Measurements from ENCODE around the gene GAPVD1. TPM values are rescaled to one million over a fixed set of nuclear protein-coding genes. Genes with fewer than 3 reads are reported as not detected.
A peak's percentile ranks its signal among the peaks of the same experiment; 100 is the strongest.

The GAPVD1 gene
- total RNA-seq, 1 donor from 2014 or later = 44.0 TPM

GRCh38 chr9:125379208-125379607 lies 117.6 kb downstream of the GAPVD1 start:
- no peak for FAIRE-seq
- no peak for TF ChIP-seq CTCF (IDR thresholded peaks at IDR 0.05; ENCODE audit: insufficient read depth, low read length, severe bottlenecking)

GRCh38 chr9:125380406-125380805 lies 118.8 kb downstream of the GAPVD1 start:
- no peak overlapping the region for H3K4me3 ChIP-seq (ENCODE audit: low read depth, low read length)
- no peak for FAIRE-seq
- peak; percentile 65 for DNase-seq (ENCODE audit: low read depth)
- no peaks in the 10 kb centered on the region for H3K36me3 ChIP-seq (ENCODE audit: control insufficient read depth, insufficient read depth, low read length)
- no peaks in the 10 kb centered on the region for H3K27me3 ChIP-seq (ENCODE audit: control insufficient read depth, insufficient read depth, low read length)
- no peak for TF ChIP-seq CTCF (IDR thresholded peaks at IDR 0.05; ENCODE audit: insufficient read depth, low read length, severe bottlenecking)

More at GRCh38 chr9:125379208-125379607, 117.6 kb downstream of the GAPVD1 start:
- DNase-seq (ENCODE audit: low read depth) = no peak
- Histone ChIP-seq H3K36me3 (ENCODE audit: control insufficient read depth, insufficient read depth, low read length) (no peaks in the 10 kb centered on the region), H3K27me3 (ENCODE audit: control insufficient read depth, insufficient read depth, low read length) (no peaks in the 10 kb centered on the region), H3K4me3 (ENCODE audit: low read depth, low read length) (no peak overlapping the region)

GRCh38 chr9:125387861-125388524 lies 126.4 kb downstream of the GAPVD1 start:
- TF ChIP-seq CTCF (IDR thresholded peaks at IDR 0.05; ENCODE audit: insufficient read depth, low read length, severe bottlenecking) = no peak
- Histone ChIP-seq H3K4me3 (ENCODE audit: low read depth, low read length) (no peak overlapping the region), H3K36me3 (ENCODE audit: control insufficient read depth, insufficient read depth, low read length) (no peaks in the 10 kb centered on the region), H3K27me3 (ENCODE audit: control insufficient read depth, insufficient read depth, low read length) (no peaks in the 10 kb centered on the region)
- no peak for FAIRE-seq
- DNase-seq (ENCODE audit: low read depth) = no peak

- DNase-seq (ENCODE audit: low read depth) (no peak), FAIRE-seq (no peak)
- Histone ChIP-seq H3K27me3 (ENCODE audit: control insufficient read depth, insufficient read depth, low read length) (no peaks in the 10 kb centered on the region), H3K4me3 (ENCODE audit: low read depth, low read length) (no peak overlapping the region), H3K36me3 (ENCODE audit: control insufficient read depth, insufficient read depth, low read length) (no peaks in the 10 kb centered on the region)
- no peak for TF ChIP-seq CTCF (IDR thresholded peaks at IDR 0.05; ENCODE audit: insufficient read depth, low read length, severe bottlenecking)
These were observed 127.4 kb downstream of the GAPVD1 start for GRCh38 chr9:125388978-125389377.

- DNase-seq (ENCODE audit: low read depth) = peak; percentile 10
- no peak for FAIRE-seq
These were observed 130.1 kb downstream of the GAPVD1 start for GRCh38 chr9:125391704-125392103.

More at GRCh38 chr9:125391704-125392103, 130.1 kb downstream of the GAPVD1 start:
- Histone ChIP-seq H3K27me3 (ENCODE audit: control insufficient read depth, insufficient read depth, low read length) (no peaks in the 10 kb centered on the region), H3K36me3 (ENCODE audit: control insufficient read depth, insufficient read depth, low read length) (no peaks in the 10 kb centered on the region), H3K4me3 (ENCODE audit: low read depth, low read length) (no peak overlapping the region)
- TF ChIP-seq CTCF (IDR thresholded peaks at IDR 0.05; ENCODE audit: insufficient read depth, low read length, severe bottlenecking) = no peak
